ENCODE data around the gene RHOBTB3. TPM values are rescaled to one million over a fixed set of nuclear protein-coding genes. Genes with fewer than 3 reads are reported as not detected.
A peak's percentile ranks its signal among the peaks of the same experiment; 100 is the strongest.
"Not testable (repeated sequence)": the region's sequence is repeated elsewhere in the genome, so short reads cannot be mapped to it uniquely, and the experiment has no call there.

The RHOBTB3 gene
- total RNA-seq, 1 donor from 2014 or later: 45.1 TPM

DNA sequence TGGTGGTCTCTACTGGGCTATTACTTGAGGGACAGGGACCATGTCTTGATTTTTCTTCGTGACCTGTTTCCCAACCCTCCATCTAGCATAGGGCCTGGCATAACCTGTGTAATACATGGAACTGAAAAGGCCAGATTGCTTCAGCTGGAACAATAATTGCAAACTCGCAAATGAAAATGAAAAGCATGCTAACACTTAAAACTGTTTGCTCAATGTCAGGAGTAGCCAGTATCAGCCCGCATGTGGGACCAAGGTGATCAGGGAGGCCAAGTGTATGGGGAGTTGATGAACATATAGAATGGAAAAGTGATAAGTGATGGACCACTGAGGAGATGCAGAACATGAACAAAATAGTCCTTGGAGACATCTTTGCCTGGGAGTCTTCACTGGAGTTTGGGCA is 66.2 kb downstream of the RHOBTB3 start:
- no peak for DNase-seq (ENCODE audit: low spot score)

DNA sequence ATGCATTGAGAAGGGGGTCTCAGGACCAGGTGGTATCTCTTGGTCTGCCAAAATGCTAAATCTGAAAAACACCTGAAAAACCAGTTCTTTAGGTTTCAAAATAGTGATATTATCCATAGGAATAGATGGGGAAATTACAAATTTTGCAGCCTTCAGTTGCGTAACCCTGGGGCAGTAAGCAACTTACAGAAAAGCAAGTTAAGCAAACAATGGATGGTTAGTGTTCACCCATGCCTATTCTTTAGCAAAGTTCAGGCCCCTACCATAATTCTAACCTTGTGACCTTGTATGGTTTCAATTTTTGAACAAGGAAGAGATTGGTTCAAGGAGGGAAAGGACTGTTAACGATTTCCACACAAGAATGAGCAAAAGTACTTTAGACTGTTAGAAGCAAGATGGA is 66.9 kb downstream of the RHOBTB3 start:
- no peak for DNase-seq (ENCODE audit: low spot score)
- no peak for ATAC-seq

More for the DNA sequence above, 66.2 kb downstream of the RHOBTB3 start:
- no peak for ATAC-seq

DNA sequence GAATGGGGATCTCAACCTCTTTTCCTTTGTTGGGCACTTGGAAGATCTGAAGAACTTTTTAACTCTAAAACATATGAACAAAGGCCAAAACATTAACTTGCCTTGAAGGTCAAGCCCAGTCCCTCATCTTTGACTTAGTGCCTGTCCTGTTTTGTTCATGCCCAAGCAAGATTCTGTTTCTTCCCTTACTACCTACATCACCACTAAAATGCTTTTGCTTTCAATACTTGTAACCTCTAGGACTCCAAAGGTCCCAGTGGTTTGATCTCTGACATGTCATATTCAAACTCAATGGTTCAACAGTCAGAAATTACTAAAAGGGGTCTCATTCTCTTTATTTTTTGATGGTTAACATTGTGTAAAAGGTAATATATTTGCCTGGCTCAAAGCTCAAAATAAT is 67.4 kb downstream of the RHOBTB3 start:
- no peak for DNase-seq (ENCODE audit: low spot score)
- no peak for ATAC-seq

DNA sequence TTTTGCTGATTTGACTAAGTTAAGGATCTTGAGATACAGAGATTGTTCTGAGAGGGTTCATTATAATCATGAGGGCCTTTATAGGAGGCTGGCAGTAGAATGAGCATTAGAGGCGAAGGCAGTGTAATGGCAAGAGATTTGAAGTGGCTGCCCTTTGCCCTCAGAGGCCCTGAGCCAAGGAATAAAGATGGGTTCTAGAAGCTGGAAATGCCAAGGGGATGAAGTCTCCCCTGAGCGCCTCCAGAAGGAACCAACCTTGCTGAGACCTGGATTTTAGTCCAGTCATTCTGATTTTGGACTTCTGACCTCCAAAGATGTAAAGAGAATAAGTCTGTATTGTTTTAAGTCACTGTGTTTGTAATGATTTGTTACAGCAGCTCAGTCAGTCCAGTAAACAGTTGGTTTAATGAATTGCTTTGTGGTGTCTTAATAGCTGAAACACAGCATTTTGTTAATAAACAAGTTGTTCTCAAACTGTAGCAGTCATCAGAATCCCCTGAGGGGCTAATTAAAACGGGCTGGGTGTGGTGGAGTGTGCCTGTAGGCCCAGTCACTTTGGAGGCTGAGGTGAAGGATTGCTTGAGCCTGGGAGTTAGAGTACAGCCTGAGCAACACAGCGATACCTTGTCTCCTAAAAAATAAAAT is 68.2 kb downstream of the RHOBTB3 start:
- no peak for ATAC-seq
- DNase-seq (ENCODE audit: low spot score): no peak

DNA sequence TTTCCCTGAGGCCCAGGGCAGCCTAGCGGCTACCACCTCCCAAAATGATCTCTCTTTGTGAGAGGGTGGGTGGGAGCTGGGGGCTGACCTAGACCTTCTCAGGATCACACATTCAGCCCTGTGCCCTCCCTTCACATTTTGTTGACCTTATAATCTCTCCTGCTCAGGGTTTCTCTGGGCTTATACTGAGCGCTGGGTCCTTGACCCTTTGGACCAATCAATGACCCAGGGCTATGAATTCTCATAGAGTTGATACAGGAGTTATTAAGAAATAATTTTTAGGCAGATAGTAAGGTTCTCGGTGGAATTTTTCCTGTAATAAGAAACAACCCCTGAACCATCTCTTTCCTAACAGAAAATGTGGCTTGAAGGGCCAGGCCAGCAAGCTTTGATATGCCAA is 69.4 kb downstream of the RHOBTB3 start:
- ATAC-seq (peak; percentile 30), DNase-seq (ENCODE audit: low spot score) (no peak)

DNA sequence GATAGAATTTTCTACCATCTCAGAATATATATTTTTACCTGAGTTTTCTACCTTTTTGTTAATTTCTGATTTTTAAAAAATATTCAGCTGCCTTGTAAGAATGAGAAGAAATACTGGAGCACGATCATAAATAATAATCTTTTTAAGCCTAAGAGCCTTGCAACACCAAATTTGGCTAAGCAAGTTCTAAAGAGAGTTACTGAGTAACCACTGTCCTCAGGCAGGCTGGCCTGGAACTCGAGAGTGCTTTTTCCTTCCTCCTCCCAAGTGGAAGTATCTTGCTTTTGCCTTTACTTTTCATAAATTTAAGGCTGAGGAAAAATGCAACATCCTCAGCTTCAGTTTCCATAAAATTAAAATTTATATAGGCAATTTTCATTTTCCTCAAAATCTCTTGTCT is 70.4 kb downstream of the RHOBTB3 start:
- ATAC-seq: peak; percentile 59
- DNase-seq (ENCODE audit: low spot score): no peak

DNA sequence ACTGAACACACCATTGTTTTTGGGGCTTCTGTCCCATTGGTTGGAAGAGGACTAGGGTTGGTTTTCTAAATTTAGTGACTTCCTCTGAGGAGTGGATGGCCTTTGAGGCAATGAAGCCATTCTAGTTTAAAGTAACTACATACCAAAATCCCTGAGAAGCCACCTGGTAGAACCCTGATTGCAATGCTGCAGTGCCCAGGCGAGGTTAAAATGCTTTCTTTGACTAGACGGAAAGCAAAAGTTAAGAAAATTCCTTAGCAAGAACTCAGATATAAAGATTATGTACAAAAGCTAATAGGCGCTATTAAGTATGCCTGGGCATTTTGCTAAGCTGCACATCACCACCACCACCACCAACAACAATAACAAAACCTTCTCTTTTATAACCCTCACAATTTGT is 70.8 kb downstream of the RHOBTB3 start:
- ATAC-seq: no peak
- DNase-seq (ENCODE audit: low spot score): no peak

DNA sequence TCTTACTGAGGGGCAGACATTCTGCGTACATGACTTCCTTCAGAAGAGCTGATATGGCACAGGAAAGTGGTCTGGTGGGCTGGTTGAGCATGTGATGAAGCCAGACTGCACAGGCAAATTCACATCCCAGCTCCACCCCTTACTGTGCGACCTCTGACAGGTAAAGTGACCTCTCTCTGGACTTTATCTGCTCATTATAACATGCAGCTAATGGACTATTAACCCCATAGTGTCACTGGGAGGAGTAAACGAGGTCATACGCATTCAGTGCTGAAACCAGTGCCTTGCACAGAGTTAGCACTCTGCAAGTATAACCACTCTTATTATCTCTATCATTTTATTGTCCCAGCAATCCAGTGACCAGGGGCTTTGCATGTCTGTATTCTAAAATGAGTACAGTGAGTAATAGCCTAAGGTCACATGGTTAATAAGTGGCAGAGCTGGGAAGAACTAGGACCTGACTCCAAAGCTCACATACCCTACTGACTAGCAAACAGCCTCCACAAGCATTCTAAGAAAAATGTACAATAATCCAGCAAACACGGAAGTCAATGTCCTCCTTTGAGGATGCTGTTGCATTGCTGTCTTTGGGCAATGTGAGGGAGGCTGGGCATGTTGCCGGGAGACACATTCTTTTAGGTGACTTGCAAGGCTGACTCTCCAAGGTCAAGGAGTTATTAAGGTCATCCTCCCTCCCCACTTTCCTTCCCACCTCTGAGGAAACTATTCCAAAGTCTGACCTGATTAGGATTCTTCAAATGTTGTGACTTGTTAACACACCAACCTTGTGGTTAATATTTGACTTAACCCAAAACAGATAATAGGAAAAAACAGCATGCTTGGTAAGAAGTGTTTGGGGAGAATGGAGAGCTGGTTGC is 72.4 kb downstream of the RHOBTB3 start:
- DNase-seq (ENCODE audit: low spot score) (no peak), ATAC-seq (peak; percentile 76)

DNA sequence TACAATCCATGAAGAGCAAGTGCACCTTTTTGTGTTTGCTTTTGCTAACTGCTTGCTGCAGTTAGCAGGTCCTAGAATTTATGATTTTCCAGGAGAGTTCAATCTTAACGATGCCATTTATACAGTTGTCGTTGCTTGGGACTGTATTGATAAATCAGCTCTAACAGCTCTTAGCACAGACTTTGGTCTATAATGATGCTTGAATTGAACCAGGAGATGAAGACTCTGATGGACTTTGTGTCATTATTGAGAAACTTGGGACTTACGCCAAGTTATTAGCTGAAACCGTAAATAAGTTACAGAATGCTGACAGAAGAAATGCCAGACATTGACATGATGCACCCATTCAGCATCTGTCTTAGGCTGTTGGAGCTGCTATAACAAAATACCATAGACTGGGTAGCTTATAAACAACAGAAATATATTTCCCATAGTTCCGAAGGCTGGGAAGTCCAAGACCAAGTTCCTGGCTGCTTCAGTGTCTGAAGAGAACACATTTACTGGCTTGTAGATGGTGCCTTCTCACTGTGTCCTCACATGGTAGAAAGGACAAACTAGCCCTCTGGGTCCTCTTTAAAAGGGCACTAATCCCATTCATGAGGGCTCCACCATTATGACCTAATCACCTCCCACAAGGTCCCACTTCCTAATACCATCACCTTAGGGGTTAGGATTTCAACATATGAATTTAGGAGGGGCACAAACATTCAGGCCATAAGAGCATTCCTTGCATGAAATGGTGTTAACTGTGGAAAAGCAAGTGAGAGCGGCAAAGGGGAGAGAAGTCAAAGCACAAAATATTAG is 73.8 kb downstream of the RHOBTB3 start:
- no peak for DNase-seq (ENCODE audit: low spot score)
- no peak for ATAC-seq

DNA sequence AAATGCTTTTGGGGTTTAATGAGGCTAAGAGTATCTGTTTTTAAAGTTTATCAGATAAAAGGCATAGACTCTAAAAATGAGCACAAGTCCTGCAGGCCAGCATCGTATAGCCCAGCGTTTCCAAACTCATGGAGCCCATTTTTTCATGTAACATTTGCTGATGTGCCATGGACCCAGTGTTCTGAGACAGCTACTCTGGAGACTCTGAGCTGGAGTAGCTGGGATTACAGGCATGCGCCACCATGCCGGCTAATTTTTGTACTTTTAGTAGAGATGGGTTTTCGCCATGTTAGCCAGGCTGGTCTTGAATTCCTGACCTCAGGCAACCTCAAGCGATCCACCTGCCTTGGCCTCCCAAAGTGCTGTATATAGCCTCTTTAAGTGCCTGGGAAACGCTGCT is 75.6 kb downstream of the RHOBTB3 start:
- DNase-seq (ENCODE audit: low spot score) (no peak), ATAC-seq (no peak)

DNA sequence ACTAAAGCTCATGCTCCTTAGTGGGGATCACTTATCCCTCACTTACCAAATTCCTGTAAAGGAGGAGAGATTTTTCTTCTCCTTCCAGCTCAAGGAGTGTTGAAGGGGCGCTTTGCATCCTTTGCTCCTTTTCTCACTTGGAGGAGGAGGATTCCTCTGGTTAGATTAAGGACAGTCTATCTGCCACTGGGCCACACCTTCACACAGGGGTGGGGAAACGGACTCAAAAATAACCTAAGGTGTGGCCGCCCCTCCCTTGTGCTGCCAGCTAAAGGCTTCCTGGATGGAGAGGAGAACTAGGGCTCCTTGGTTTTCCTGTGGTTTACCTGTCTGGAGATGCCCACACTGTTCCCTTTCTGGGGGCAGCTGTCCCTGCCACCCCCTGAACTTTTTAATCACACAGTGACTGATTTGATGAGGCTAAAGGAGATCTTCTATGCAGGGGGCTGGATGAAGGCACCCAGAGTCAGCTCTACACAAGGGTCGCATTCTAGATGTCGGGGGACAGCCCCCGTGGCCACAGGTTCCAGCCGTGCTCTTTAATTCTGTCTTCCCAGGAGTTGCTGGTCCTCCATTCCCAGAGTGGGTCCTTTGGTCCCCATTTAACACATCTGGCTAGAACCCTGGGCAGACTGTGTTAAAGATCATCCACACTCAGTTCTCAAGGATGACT is 77.0 kb downstream of the RHOBTB3 start:
- ATAC-seq (no peak), DNase-seq (ENCODE audit: low spot score) (no peak)

DNA sequence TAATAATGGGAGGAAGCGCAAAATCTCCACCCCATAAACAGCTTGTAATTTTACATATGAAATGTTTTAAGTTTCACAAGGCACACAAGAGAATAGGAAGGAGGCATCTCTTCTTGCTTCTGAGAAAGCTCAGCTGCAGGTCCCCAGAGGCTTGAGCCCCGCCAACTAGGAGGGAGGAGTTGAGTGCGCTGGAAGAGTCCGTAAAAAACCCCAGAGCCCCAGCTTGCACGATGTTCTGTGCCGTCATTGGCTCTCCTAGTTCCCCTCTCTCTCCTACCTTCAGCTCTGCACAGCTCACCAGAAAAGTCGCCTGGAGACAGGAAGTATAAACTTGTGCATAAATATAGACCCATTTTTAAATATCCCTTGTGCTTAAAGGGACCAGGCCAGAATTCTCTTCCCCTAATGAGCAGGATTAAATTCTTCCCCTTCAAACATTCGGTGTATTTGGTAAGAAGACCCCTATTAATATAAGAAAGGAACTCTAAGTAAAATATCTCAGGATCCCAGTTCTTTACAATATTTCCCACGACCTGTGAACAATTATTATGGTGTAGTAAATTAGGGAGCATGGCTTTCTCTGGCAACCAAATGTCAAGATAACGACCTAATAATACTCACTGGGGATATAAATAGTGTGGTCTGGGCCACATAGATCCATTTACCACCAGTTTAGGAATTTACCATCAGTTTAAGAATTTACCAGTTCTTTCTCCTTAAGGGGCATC is 77.7 kb downstream of the RHOBTB3 start:
- peak; percentile 39 for ATAC-seq
- DNase-seq (ENCODE audit: low spot score): no peak

DNA sequence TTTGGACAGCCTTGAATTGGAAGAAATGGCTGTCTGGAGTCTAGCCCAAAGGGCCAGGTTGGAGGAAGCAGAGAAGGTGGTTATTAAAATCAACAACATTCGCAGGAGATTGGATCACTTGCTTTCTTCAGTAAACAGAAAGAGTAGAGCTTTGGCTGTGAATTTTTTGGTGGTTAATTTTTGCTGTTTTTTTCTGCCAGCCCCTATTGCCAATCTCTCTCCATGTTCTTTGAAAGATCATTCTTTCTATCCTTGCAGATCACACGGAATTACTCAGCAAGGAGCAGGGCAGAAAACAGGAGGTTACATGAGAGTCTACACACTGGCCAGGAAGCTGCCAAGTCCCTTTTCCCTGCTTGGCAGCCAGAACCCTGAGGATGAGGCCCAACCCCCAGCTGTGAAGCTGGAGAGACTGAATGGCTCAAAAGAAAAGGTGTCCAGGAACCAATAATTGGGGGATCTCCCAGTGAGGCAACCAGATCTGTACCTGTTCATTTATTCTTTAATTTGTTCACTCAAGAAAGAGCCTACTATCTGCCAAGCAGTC is 78.4 kb downstream of the RHOBTB3 start:
- DNase-seq (ENCODE audit: low spot score): no peak
- peak; percentile 86 for ATAC-seq

DNA sequence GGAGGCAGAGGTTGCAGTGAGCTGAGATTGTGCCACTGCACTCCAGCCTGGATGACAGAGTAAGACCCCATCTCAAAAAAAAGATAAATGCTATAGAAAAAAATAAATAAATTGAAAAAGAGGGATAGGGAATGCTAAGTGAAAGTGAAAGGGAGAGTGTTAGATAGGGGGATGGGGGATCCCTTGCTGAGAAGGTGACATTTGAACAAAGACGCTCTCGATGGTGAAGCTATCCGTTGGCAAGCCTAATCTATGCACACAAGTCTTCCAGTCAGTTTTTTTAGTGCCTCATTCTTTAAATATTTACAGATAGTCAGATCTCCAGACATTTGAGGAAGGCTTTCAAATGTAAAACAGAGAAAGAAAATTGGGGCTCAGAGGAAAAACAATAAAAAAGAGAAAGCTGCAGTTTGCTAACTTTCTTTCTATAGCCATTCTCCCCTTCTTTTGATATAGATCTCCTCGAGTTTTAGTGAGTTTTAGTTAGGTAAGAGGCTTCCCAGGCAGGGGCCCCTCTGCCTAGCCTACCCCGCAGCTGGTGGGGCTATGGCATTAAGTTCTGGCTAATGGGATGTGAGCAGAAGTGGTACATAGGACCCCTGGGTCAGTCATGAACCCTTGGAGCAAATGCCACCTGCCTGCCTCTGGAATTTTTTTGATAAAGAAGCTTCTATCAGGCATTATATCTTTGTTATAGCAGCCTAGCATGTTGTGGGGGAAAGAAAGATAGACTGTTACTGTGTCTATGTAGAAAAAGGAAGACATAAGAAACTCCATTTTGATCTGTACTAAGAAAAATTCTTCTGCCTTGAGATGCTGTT is 79.4 kb downstream of the RHOBTB3 start:
- peak; percentile 60 for ATAC-seq
- DNase-seq (ENCODE audit: low spot score): no peak

DNA sequence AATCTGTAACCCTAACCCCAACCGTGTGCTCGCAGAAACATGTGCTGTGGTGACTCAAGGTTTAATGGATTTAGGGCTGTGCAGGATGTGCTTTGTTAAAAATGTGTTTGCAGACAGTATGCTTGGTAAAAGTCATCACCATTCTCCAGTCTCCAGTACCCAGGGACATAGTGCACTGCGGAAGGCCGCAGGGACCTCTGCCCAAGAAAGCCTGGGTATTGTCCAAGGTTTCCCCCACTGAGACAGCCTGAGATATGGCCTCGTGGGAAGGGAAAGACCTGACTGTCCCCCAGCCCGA is 79.9 kb downstream of the RHOBTB3 start:
- ATAC-seq; DNase-seq (ENCODE audit: low spot score): not testable (repeated sequence)

DNA sequence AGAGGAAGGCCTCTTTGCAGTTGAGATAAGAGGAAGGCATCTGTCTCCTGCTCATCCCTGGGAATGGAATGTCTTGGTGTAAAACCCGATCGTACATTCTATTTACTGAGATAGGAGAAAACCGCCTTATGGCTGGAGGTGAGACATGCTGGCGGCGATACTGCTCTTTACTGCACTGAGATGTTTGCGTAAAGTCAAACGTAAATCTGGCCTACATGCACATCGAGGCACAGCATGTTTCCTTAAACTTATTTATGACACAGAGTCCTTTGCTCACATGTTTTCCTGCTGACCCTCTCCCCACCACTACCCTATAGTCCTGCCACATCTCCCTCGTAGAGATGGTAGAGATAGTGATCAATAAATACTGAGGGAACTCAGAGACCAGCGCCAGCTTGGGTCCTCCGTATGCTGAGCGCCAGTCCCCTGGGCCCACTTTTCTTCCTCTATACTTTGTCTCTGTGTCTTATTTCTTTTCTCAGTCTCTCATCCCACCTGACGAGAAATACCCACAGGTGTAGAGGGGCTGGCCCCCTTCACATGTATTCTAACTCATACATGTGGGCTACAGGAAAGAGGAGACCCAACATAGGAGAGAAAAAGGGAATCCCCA is 80.4 kb downstream of the RHOBTB3 start:
- DNase-seq (ENCODE audit: low spot score); ATAC-seq: not testable (repeated sequence)

DNA sequence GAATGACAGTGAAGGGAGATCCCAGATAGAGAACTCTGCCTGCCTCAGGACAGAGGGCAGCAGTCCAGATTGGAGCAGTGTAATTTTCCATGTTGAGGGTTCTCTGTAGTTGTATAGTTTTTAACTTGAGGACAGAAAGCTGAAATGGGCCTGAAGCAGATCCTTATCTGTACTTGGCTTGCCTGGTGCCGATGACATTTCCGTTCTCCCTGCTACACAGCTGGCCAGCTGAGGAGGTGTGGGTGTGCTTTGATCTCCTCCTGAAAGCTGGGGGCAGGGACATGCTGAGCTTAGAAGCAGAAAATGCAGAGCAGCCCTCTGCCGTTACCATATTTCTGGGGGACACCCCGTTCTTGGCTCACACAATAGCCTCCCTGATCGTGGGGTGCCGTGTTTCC is 80.9 kb downstream of the RHOBTB3 start:
- DNase-seq (ENCODE audit: low spot score): no peak
- ATAC-seq: peak; percentile 25

DNA sequence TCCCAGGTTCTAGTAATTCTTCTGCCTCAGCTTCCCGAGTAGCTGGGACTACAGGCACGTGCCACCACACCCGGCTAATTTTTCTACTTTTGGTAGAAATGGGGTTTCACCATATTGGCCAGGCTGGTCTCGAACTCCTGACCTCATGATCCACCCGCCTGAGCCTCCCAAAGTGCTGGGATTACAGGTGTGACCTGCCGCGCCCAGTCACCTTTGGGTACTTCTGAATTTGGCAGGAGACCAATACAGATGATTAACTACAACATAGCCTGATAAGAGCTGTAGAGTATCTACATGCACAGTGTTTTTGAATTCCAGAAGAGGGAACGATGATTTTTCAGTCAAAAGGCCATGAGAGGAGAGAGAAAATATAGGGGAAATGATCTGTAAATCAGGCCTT is 81.9 kb downstream of the RHOBTB3 start:
- ATAC-seq: peak; percentile 30
- DNase-seq (ENCODE audit: low spot score): not testable (repeated sequence)
